ENCODE data around the gene POLN.

DNA sequence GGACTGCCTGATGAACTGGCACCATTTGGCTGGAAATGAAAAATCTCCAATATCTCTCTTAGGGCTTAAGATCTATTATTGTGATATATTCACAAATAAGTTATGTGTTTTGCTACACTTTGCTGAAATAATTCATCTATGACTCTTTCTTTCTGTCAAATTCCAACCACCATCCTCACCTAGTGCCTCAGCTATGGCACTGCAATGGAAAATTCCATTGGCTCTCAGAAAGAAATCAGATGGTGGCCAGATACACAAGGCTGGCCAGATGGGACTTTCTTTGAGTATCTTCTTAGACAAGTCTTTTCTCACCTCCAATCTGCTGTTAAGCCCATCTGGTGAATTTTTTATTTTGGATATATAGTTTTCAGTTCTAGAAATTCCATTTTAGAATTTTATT is 154.8 kb downstream of the POLN start:
- TF ChIP-seq CTCF (conservative IDR thresholded peaks at IDR 0.05; ENCODE audit: low read length) (no peak), EZH2phosphoT487 (IDR thresholded peaks at IDR 0.05; ENCODE audit: borderline replicate concordance) (no peak)

Data from Loucy (cell line).